RWPE2 (cell line): ENCODE results near the gene SMPDL3B.

Source experiments
- ATAC-seq: fragments of 200-7000 bp; cut with Tn5 transposase; 3 replicates; pipeline ENCODE4 v1.9.1; 2021; ENCODE audit warnings: low read depth
- DNase-seq: peaks from one replicate; pipeline ENCODE4 v3.0.0-alpha.2; 2020; ENCODE audit warnings: low spot score
- H3K27ac ChIP-seq: fragments of 450-650 bp; 2 replicates; pipeline ENCODE4 v1.5.1; 2017; ENCODE audit warnings: mild to moderate bottlenecking; ENCODE audit not compliant: poor library complexity, severe bottlenecking
- H3K27me3 ChIP-seq: fragments of 250-450 bp; sonication (Bioruptor Pico); 2 replicates; pipeline ENCODE4 v1.5.1; 2021; ENCODE audit warnings: mild to moderate bottlenecking, moderate library complexity; ENCODE audit not compliant: insufficient read depth, poor library complexity, severe bottlenecking
- H3K36me3 ChIP-seq: fragments of 250-450 bp; sonication (Bioruptor Pico); 2 replicates; pipeline ENCODE4 v1.5.1; 2020; ENCODE audit warnings: low read depth, mild to moderate bottlenecking, moderate library complexity
- H3K4me1 ChIP-seq: fragments of 250-450 bp; sonication (Bioruptor Pico); 2 replicates; pipeline ENCODE4 v1.5.1; 2021; ENCODE audit warnings: mild to moderate bottlenecking, moderate library complexity; ENCODE audit not compliant: insufficient read depth, poor library complexity, severe bottlenecking
- H3K4me3 ChIP-seq: fragments of 250-450 bp; sonication (Bioruptor Pico); 2 replicates; pipeline ENCODE4 v1.5.1; 2021; ENCODE audit warnings: mild to moderate bottlenecking, moderate library complexity; ENCODE audit not compliant: severe bottlenecking
- H3K9me3 ChIP-seq: fragments of 250-450 bp; sonication (Bioruptor Pico); 2 replicates; pipeline ENCODE4 v1.5.1; 2021; ENCODE audit warnings: mild to moderate bottlenecking, moderate library complexity; ENCODE audit not compliant: severe bottlenecking
- TF ChIP-seq, protein P1 (sequence below): fragments of 450-650 bp; IDR thresholded peaks from one replicate; pipeline ENCODE4 v1.5.1; 2017; ENCODE audit warnings: mild to moderate bottlenecking, moderate library complexity; ENCODE audit not compliant: poor library complexity, severe bottlenecking

Gene SMPDL3B

DNA sequence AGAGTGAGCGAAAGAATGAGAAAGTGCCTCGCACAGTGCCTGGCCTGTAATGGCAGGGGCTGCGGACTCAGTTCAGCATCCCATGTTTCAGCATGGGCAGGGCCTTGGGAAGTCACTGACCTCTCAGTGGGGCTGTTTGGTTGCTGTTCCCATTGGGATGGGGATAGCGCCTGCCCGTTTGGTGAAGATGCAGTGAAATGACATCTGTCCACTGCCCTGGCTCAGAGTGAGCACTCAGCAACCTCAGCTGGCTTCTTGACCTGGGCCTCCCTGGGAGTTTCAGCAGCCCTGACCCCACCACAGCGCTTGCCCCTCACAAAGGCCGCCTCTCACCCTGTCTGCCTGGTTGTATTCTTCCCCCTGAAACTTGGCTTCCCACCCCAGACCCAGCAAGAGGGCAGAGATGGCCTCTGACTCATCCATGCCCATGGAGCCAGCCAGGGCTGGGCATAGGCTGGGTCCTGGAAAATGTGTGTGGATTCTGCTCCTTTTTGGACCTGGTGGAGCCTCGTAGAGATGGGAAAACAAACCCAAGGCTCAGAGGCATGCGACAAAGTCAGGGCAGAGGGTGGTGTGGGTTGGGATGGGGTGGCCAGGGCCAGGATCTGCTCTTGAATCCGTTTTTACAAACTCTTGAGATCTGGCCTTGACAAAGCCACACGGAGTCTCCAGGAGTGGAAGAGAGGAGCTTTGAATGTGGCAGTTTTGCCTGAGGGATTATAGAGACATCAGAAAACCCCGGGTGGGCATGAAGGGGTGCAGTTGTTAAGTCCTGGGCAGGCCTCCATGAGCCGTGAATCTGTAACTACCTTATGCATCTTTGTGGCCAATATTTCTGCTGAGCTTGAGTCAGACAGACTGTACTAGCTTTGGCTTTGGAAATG is 26.2 kb downstream of the SMPDL3B start:
- ATAC-seq (peak; percentile 15; the same call in 1 of the 3 replicates), DNase-seq (no peak)
- peaks cover 7% of the 10 kb centered on the region for H3K4me1 ChIP-seq
- no peaks in the 10 kb centered on the region for H3K27me3 ChIP-seq
- TF ChIP-seq, protein P1, sequence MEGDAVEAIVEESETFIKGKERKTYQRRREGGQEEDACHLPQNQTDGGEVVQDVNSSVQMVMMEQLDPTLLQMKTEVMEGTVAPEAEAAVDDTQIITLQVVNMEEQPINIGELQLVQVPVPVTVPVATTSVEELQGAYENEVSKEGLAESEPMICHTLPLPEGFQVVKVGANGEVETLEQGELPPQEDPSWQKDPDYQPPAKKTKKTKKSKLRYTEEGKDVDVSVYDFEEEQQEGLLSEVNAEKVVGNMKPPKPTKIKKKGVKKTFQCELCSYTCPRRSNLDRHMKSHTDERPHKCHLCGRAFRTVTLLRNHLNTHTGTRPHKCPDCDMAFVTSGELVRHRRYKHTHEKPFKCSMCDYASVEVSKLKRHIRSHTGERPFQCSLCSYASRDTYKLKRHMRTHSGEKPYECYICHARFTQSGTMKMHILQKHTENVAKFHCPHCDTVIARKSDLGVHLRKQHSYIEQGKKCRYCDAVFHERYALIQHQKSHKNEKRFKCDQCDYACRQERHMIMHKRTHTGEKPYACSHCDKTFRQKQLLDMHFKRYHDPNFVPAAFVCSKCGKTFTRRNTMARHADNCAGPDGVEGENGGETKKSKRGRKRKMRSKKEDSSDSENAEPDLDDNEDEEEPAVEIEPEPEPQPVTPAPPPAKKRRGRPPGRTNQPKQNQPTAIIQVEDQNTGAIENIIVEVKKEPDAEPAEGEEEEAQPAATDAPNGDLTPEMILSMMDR: no peak
- no peak overlapping the region for H3K27ac ChIP-seq
- no peaks in the 10 kb centered on the region for H3K36me3 ChIP-seq
- peak overlapping the region; percentile 48 for H3K4me3 ChIP-seq
- no peaks in the 10 kb centered on the region for H3K9me3 ChIP-seq

DNA sequence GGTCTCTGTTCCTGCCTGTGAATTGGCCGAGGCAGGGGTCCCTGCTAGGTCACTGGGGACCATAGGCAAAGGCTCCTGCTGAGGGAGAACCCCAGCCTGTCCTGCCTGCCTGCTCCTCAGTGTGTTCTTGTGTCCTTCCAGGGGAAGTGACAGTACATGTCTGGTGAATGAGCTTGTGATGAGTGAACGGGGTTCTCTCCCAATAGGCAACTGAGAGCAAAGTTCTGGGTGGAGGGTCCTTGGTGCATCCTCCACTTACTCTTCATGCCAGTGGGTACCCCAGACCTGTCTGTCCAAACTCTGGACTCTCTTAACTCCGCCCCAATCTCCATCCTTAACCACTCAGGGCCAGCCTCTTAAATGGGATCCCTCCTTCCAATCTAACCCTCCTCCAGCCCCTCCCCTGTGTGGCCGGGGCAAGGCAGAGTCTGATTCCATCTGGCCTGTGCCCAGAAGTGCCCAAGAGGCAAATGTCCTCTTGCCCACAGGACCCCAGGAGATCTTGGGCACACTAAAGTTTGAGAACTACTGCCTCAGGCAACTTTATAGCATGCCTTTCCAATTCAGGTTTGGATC is 26.9 kb downstream of the SMPDL3B start:
- TF ChIP-seq, protein P1: no peak
- Histone ChIP-seq H3K4me3 (no peak overlapping the region), H3K9me3 (no peaks in the 10 kb centered on the region), H3K4me1 (peaks cover 7% of the 10 kb centered on the region), H3K36me3 (no peaks in the 10 kb centered on the region), H3K27ac (no peak overlapping the region), H3K27me3 (no peaks in the 10 kb centered on the region)
- ATAC-seq: no peak
- DNase-seq: no peak

DNA sequence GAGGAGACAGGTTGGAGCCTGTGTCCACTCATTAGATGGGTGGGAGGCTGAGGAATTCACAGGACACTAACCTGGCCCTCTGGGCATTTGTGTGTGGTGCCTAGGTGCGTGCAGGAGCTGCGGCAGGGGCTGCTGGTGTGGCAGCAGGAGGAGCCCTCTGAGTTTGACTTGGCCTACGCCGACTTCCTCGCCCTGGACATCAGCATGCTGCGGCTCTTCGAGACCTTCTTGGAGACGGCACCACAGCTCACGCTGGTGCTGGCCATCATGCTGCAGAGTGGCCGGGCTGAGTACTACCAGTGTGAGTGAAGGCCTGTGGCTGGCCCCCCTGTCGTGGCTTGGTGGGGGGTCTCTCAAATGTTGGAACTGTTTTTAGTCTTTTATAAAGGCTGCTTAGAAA is 28.6 kb downstream of the SMPDL3B start:
- Histone ChIP-seq H3K36me3 (peaks cover 4% of the 10 kb centered on the region; the same call in 1 of the 2 replicates), H3K27me3 (no peaks in the 10 kb centered on the region), H3K4me1 (peaks cover 7% of the 10 kb centered on the region), H3K9me3 (no peaks in the 10 kb centered on the region), H3K27ac (no peak overlapping the region), H3K4me3 (no peak overlapping the region)
- DNase-seq (no peak), ATAC-seq (no peak)
- TF ChIP-seq, protein P1: no peak

DNA sequence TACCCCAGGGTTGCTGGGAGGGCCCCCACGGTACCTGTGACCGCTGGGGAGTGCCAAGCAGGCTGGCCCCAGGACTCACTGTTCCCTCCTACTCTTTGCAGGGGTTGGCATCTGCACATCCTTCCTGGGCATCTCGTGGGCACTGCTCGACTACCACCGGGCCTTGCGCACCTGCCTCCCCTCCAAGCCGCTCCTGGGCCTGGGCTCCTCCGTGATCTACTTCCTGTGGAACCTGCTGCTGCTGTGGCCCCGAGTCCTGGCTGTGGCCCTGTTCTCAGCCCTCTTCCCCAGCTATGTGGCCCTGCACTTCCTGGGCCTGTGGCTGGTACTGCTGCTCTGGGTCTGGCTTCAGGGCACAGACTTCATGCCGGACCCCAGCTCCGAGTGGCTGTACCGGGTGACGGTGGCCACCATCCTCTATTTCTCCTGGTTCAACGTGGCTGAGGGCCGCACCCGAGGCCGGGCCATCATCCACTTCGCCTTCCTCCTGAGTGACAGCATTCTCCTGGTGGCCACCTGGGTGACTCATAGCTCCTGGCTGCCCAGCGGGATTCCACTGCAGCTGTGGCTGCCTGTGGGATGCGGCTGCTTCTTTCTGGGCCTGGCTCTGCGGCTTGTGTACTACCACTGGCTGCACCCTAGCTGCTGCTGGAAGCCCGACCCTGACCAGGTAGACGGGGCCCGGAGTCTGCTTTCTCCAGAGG is 31.8 kb downstream of the SMPDL3B start:
- no peak for DNase-seq
- H3K4me1 ChIP-seq: no peaks in the 10 kb centered on the region
- no peaks in the 10 kb centered on the region for H3K27me3 ChIP-seq
- ATAC-seq: peak; percentile 53; the same call in 1 of the 3 replicates
- H3K36me3 ChIP-seq: peaks cover 4% of the 10 kb centered on the region; the same call in 1 of the 2 replicates
- H3K4me3 ChIP-seq: no peak overlapping the region
- TF ChIP-seq, protein P1: no peak
- no peaks in the 10 kb centered on the region for H3K9me3 ChIP-seq
- no peak overlapping the region for H3K27ac ChIP-seq
